ENCODE data around the gene PGM1.

GRCh38 chr1:63611231-63611630, 18.0 kb downstream of the PGM1 start:
- TF ChIP-seq CTCF (IDR thresholded peaks at IDR 0.05), result no peak
- TF ChIP-seq POLR2A (IDR thresholded peaks at IDR 0.05), result no peak
